HCT116 (cell line): Measurements from ENCODE around the gene MBP. TPM values are rescaled to one million over a fixed set of nuclear protein-coding genes. Genes with fewer than 3 reads are reported as not detected.

Source experiments
- ATAC-seq: fragments of 200-7000 bp; cut with Tn5 transposase; 2 replicates; pipeline ENCODE4 v1.9.1; 2020; ENCODE audit warnings: mild to moderate bottlenecking, moderate library complexity
- BruUV-seq: library from RNA; stranded (reverse); fragments of 400-500 nt; replicated peaks from 2 replicates; lab custom pipeline; 2021; lab: Mats Ljungman, UMichigan
- CTCF ChIA-PET: fragments of 300-600 bp; sonication (Branson Sonifier 250); formaldehyde crosslinking; loops from one replicate; lab custom pipeline; 2021; ENCODE audit warnings: antibody characterized with exemption; lab: Charles Lee
- POLR2A ChIA-PET: fragments of 300-600, 350-600 bp; sonication (Branson Sonifier 250); formaldehyde crosslinking; loops from one replicate; lab custom pipeline; 2021; ENCODE audit warnings: antibody characterized with exemption; lab: Charles Lee
- RAD21 ChIA-PET, 2 experiments: fragments of 300-600 bp; sonication (Branson Sonifier 250); formaldehyde crosslinking; loops; one replicate each; lab custom pipeline; 2023; ENCODE audit warnings: low total read pairs in 2 of 2; ENCODE audit not compliant: uncharacterized antibody in 2 of 2, unreplicated experiment in 2 of 2, low non-redundant PET in 1 of 2; lab: Charles Lee
- DNase-seq: peaks from one replicate; pipeline ENCODE4 v3.0.0-alpha.2; 2010; ENCODE audit warnings: low read depth, low spot score
- H2AFZ ChIP-seq: fragments of 200-600 bp; shearing (Covaris generic), sonication (generic); 2 replicates; pipeline ENCODE4 v1.6.1; 2017; ENCODE audit warnings: low read depth, mixed run types, mixed read lengths, antibody characterized with exemption, low read length; ENCODE audit not compliant: poor library complexity, severe bottlenecking
- H3K27ac ChIP-seq: 2 replicates; pipeline ENCODE4 v1.5.1; 2012; ENCODE audit warnings: low read depth, low read length
- H3K27me3 ChIP-seq: fragments of 200-600 bp; sonication (generic); 2 replicates; pipeline ENCODE4 v1.6.1; 2016; ENCODE audit warnings: mixed run types, low read length, mixed read lengths; ENCODE audit not compliant: insufficient read depth
- H3K36me3 ChIP-seq, 2 experiments: fragments of 200-500 bp in 1 of 2; fragments of 200-600 bp in 1 of 2; sonication (Bioruptor generic) in 1 of 2; sonication (generic) in 1 of 2; 2 replicates each; pipeline versions ENCODE4 v1.5.1 to v1.6.1; 2014 to 2016; ENCODE audit warnings: low read length in 2 of 2, inconsistent platforms in 1 of 2, mixed read lengths in 1 of 2, mixed run types in 1 of 2; ENCODE audit not compliant: insufficient read depth in 2 of 2, control insufficient read depth in 1 of 2
- H3K4me1 ChIP-seq, 2 experiments: fragments of 200-600 bp in 1 of 2; sonication (generic) in 1 of 2; 2 replicates each; pipeline versions ENCODE4 v1.5.1 to v1.6.1; 2012 to 2017; ENCODE audit warnings: low read length in 2 of 2, inconsistent platforms in 1 of 2, mild to moderate bottlenecking in 1 of 2, mixed read lengths in 1 of 2, mixed run types in 1 of 2, moderate library complexity in 1 of 2; ENCODE audit not compliant: insufficient read depth in 2 of 2, control insufficient read depth in 1 of 2
- H3K4me2 ChIP-seq: fragments of 200-600 bp; sonication (generic); 2 replicates; pipeline ENCODE4 v1.6.1; 2017; ENCODE audit warnings: mixed run types, low read length, mixed read lengths
- H3K4me3 ChIP-seq, 2 experiments: fragments of 200-600 bp in 1 of 2; sonication (generic) in 1 of 2; replicated peaks in 1 of 2; 2 replicates each; pipeline ENCODE4 v1.5.1; 2011 to 2016; ENCODE audit warnings: low read length in 2 of 2, control low read depth in 1 of 2, low read depth in 1 of 2, mild to moderate bottlenecking in 1 of 2, mixed read lengths in 1 of 2, mixed run types in 1 of 2
- H3K79me2 ChIP-seq: fragments of 200-600 bp; sonication (generic); 2 replicates; pipeline ENCODE4 v1.6.1; 2017; ENCODE audit warnings: mild to moderate bottlenecking, mixed run types, low read length, moderate library complexity, mixed read lengths; ENCODE audit not compliant: insufficient read depth
- H3K9ac ChIP-seq: fragments of 200-600 bp; sonication (generic); 2 replicates; pipeline ENCODE4 v1.6.1; 2016; ENCODE audit warnings: low read length, mixed read lengths
- H3K9me2 ChIP-seq: fragments of 200-600 bp; sonication (generic), shearing (Covaris generic); 2 replicates; pipeline ENCODE4 v1.6.1; 2017; ENCODE audit warnings: mixed run types, mild to moderate bottlenecking, moderate library complexity; ENCODE audit not compliant: insufficient read depth
- H3K9me3 ChIP-seq, 2 experiments: fragments of 200-500 bp in 1 of 2; fragments of 200-600 bp in 1 of 2; sonication (Bioruptor generic) in 1 of 2; sonication (generic) in 1 of 2; 2 replicates each; pipeline ENCODE4 v1.6.1; 2014 to 2017; ENCODE audit warnings: low read length in 2 of 2, mixed read lengths in 2 of 2, inconsistent platforms in 1 of 2, low read depth in 1 of 2, mild to moderate bottlenecking in 1 of 2, mixed run types in 1 of 2, moderate library complexity in 1 of 2; ENCODE audit not compliant: control insufficient read depth in 1 of 2, insufficient read depth in 1 of 2
- H4K20me1 ChIP-seq: fragments of 200-600 bp; sonication (generic), shearing (Covaris generic); 2 replicates; pipeline ENCODE4 v1.6.1; 2017; ENCODE audit warnings: mixed run types, mild to moderate bottlenecking, moderate library complexity; ENCODE audit not compliant: insufficient read depth
- CBX3 ChIP-seq: IDR thresholded peaks from 2 replicates; pipeline ENCODE4 v1.6.1; 2012; ENCODE audit warnings: low read depth
- CEBPB ChIP-seq: IDR thresholded peaks from 2 replicates; pipeline ENCODE4 v1.6.1; 2012; ENCODE audit warnings: low read depth
- EGR1 ChIP-seq: IDR thresholded peaks from 2 replicates; pipeline ENCODE4 v1.6.1; 2012; ENCODE audit warnings: low read depth
- ELF1 ChIP-seq: IDR thresholded peaks from 2 replicates; pipeline ENCODE4 v1.6.1; 2012; ENCODE audit warnings: low read depth, borderline replicate concordance
- FOSL1 ChIP-seq: IDR thresholded peaks from 2 replicates; pipeline ENCODE4 v1.6.1; 2012; ENCODE audit warnings: low read depth
- POLR2AphosphoS5 ChIP-seq: IDR thresholded peaks from 2 replicates; pipeline ENCODE4 v1.6.1; 2011; ENCODE audit warnings: mild to moderate bottlenecking, low read depth, low read length, moderate library complexity
- SIN3A ChIP-seq: IDR thresholded peaks from 2 replicates; pipeline ENCODE4 v1.6.1; 2012; ENCODE audit warnings: low read depth
- SP1 ChIP-seq: IDR thresholded peaks from 2 replicates; pipeline ENCODE4 v1.6.1; 2012; ENCODE audit warnings: low read depth
- YY1 ChIP-seq: IDR thresholded peaks from 2 replicates; pipeline ENCODE4 v1.6.1; 2011; ENCODE audit warnings: low read length, low read depth, moderate library complexity, mild to moderate bottlenecking; ENCODE audit not compliant: insufficient replicate concordance; ENCODE audit errors: extremely low read depth
- intact Hi-C: fragments of 100-400 bp; cut with micrococcal nuclease; formaldehyde crosslinking; loops from 2 replicates; pipeline ENCODE4 v1.10.0; 2022
- total RNA-seq: library from RNA; stranded (reverse); gene quantifications from one replicate; pipeline ENCODE4 v1.2.1, GENCODE V29; 2021; ENCODE audit not compliant: unreplicated experiment
- TF ChIP-seq, protein P1 (sequence below): IDR thresholded peaks from 2 replicates; pipeline ENCODE4 v1.6.1; 2012
- TF ChIP-seq, protein P2 (sequence below): IDR thresholded peaks from 2 replicates; pipeline ENCODE4 v1.6.1; 2012; ENCODE audit warnings: low read depth
- TF ChIP-seq, protein P3 (sequence below), 3 experiments: fragments of 200-600 bp in 1 of 3; sonication (generic) in 1 of 3; IDR thresholded peaks in 2 of 3; conservative IDR thresholded peaks in 1 of 3; 2 replicates each; pipeline ENCODE4 v1.5.1; 2012 to 2017; ENCODE audit warnings: low read depth in 2 of 3, low read length in 2 of 3, antibody characterized with exemption in 1 of 3, borderline replicate concordance in 1 of 3, control low read depth in 1 of 3, mild to moderate bottlenecking in 1 of 3, mixed read lengths in 1 of 3, mixed run types in 1 of 3, moderate library complexity in 1 of 3; ENCODE audit not compliant: insufficient read depth in 1 of 3

Gene MBP
- total RNA-seq, 1 experiment from 2014 or later, result 34.9 TPM

DNA sequence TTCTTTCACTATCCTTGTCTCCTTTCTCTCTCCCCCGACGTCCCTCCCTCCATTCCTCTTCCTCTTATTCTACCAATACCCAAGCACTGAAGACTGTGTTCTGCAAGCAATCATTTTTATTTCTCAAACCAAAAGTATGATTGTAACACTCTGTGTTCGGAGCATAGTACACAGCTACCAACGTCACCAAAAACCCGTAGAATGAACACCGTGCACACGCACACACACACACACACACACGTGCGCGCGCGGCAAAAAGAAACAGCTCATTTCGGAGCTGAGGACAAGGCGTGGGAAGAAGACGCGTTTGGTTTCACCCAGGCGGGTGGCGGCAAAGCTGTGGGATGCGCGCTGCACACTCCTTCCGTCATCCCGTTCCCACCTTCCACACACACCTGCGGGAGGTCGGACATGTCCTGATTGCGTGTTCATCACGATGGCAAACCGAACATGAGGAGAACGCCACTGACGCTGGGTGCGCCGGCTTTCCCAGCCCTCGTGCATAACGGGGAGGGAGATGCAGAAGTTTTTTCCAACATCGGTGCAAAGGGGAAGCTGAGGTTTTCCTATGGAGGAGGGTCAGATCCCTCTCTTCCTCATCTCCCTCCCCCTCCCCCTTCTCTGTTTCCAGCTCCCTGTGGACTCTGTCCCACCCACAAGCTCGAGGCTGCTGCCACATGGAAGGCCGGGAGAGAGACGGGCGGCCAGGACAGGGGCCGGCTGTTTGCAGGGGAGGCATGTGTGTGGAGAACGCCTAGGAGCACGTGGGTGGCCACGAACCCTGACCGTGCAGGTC lies 20.4 kb downstream of the MBP start (continued):
- TF ChIP-seq, protein P1, sequence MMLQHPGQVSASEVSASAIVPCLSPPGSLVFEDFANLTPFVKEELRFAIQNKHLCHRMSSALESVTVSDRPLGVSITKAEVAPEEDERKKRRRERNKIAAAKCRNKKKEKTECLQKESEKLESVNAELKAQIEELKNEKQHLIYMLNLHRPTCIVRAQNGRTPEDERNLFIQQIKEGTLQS, result no peak
- no peak for TF ChIP-seq EGR1
- no peak for TF ChIP-seq CEBPB
- no peak for TF ChIP-seq ELF1

DNA sequence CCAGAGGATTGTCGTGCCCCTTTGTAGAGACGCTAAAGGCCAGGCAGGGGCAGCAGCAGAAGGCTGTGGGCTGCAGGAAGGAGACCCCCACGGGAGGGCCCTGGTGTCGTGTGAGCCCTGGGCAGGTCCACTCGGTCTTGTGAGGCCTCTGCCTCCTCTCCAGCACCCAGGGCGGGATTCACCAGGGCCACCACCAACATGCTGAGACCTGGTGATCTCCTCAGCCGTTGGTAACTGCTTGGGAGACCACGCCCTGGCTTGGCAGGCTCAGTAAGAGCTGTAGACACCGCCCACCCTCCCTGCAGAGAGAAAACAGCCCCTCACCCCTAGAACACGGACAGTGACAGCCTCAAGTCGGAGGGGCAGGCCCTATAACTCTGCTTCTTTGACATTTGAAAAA lies 21.1 kb downstream of the MBP start:
- no peak for DNase-seq
- H3K27me3 ChIP-seq, result no peaks in the 10 kb centered on the region
- H3K4me1 ChIP-seq, result peaks cover 6 to 22% of the 10 kb centered on the region in 2 experiments; a peak in 2 of 4 replicates
- CTCF ChIA-PET, result no interaction called here
- POLR2A ChIA-PET, result no interaction called here
- BruUV-seq, result no TSS peak
- H3K27ac ChIP-seq, result no peak overlapping the region
- H2AFZ ChIP-seq, result no peak overlapping the region
- H3K4me2 ChIP-seq, result no peak overlapping the region
- H3K9me2 ChIP-seq, result no peaks in the 10 kb centered on the region
- no peaks in the 10 kb centered on the region for H4K20me1 ChIP-seq
- TF ChIP-seq CBX3 (no peak), FOSL1 (no peak), ELF1 (no peak), SP1 (no peak), SIN3A (no peak)
- TF ChIP-seq, all 23 proteins: peak for 0
- no peak for ATAC-seq
- H3K79me2 ChIP-seq, result peaks cover 29% of the 10 kb centered on the region; the same call in 1 of the 2 replicates
- no peaks in the 10 kb centered on the region for H3K9me3 ChIP-seq
- intact Hi-C loops, result no loop called here
- no peak overlapping the region for H3K4me3 ChIP-seq
- H3K9ac ChIP-seq, result no peak overlapping the region
- RAD21 ChIA-PET, result no interaction called here
- no peaks in the 10 kb centered on the region for H3K36me3 ChIP-seq

DNA sequence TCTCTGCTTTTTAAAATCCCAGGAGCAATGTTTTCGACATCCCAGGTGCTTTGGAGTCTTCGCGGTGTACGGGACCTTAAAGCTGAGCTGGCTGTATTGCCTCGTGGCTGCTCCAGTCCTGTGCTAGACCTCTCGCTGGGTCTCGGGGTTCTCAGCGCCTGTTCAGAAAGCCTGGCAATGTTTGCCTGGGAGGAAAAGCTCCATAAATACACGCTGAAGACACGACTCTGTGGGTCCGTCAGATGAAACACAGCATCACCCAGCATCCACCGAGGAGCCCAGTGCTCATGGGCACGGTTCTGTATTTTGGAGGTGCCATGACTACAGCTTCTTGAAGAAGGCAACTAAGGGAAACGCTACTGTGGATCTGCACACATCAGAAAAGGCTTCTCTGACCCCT lies 21.6 kb downstream of the MBP start:
- H3K27ac ChIP-seq, result no peak overlapping the region
- intact Hi-C loops, result no loop called here
- H3K4me1 ChIP-seq, result peaks cover 6 to 27% of the 10 kb centered on the region in 2 experiments; a peak in 2 of 4 replicates
- no peak for DNase-seq
- H3K4me3 ChIP-seq, result no peak overlapping the region
- BruUV-seq, result no TSS peak
- ChIA-PET POLR2A (no interaction called here), RAD21 (no interaction called here), CTCF (no interaction called here)
- no peak overlapping the region for H2AFZ ChIP-seq
- no peak overlapping the region for H3K9ac ChIP-seq
- H3K9me2 ChIP-seq, result no peaks in the 10 kb centered on the region
- H3K9me3 ChIP-seq, result no peaks in the 10 kb centered on the region
- H3K79me2 ChIP-seq, result peaks cover 32% of the 10 kb centered on the region; the same call in 1 of the 2 replicates
- ATAC-seq, result no peak
- H3K36me3 ChIP-seq, result no peaks in the 10 kb centered on the region
- H3K4me2 ChIP-seq, result no peak overlapping the region
- no peaks in the 10 kb centered on the region for H3K27me3 ChIP-seq
- no peaks in the 10 kb centered on the region for H4K20me1 ChIP-seq
- TF ChIP-seq SP1 (no peak), CEBPB (no peak), POLR2AphosphoS5 (no peak), YY1 (no peak)
- TF ChIP-seq, protein P2, sequence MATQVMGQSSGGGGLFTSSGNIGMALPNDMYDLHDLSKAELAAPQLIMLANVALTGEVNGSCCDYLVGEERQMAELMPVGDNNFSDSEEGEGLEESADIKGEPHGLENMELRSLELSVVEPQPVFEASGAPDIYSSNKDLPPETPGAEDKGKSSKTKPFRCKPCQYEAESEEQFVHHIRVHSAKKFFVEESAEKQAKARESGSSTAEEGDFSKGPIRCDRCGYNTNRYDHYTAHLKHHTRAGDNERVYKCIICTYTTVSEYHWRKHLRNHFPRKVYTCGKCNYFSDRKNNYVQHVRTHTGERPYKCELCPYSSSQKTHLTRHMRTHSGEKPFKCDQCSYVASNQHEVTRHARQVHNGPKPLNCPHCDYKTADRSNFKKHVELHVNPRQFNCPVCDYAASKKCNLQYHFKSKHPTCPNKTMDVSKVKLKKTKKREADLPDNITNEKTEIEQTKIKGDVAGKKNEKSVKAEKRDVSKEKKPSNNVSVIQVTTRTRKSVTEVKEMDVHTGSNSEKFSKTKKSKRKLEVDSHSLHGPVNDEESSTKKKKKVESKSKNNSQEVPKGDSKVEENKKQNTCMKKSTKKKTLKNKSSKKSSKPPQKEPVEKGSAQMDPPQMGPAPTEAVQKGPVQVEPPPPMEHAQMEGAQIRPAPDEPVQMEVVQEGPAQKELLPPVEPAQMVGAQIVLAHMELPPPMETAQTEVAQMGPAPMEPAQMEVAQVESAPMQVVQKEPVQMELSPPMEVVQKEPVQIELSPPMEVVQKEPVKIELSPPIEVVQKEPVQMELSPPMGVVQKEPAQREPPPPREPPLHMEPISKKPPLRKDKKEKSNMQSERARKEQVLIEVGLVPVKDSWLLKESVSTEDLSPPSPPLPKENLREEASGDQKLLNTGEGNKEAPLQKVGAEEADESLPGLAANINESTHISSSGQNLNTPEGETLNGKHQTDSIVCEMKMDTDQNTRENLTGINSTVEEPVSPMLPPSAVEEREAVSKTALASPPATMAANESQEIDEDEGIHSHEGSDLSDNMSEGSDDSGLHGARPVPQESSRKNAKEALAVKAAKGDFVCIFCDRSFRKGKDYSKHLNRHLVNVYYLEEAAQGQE, result no peak
- TF ChIP-seq, protein P3, sequence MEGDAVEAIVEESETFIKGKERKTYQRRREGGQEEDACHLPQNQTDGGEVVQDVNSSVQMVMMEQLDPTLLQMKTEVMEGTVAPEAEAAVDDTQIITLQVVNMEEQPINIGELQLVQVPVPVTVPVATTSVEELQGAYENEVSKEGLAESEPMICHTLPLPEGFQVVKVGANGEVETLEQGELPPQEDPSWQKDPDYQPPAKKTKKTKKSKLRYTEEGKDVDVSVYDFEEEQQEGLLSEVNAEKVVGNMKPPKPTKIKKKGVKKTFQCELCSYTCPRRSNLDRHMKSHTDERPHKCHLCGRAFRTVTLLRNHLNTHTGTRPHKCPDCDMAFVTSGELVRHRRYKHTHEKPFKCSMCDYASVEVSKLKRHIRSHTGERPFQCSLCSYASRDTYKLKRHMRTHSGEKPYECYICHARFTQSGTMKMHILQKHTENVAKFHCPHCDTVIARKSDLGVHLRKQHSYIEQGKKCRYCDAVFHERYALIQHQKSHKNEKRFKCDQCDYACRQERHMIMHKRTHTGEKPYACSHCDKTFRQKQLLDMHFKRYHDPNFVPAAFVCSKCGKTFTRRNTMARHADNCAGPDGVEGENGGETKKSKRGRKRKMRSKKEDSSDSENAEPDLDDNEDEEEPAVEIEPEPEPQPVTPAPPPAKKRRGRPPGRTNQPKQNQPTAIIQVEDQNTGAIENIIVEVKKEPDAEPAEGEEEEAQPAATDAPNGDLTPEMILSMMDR (IDR thresholded peaks at IDR 0.05 in 2 of 3, conservative IDR thresholded peaks at IDR 0.05 in 1 of 3; ENCODE audit: borderline replicate concordance in 1 of 3, insufficient read depth in 1 of 3, low read depth in 2 of 3, low read length in 2 of 3), result no peak
